ENCODE measurements around the gene SCAPER. TPM values are rescaled to one million over a fixed set of nuclear protein-coding genes. Genes with fewer than 3 reads are reported as not detected.
"Not testable (repeated sequence)": the region's sequence is repeated elsewhere in the genome, so short reads cannot be mapped to it uniquely, and the experiment has no call there.

The SCAPER gene
- total RNA-seq, 1 experiment from 2014 or later, result 4.6 TPM

DNA sequence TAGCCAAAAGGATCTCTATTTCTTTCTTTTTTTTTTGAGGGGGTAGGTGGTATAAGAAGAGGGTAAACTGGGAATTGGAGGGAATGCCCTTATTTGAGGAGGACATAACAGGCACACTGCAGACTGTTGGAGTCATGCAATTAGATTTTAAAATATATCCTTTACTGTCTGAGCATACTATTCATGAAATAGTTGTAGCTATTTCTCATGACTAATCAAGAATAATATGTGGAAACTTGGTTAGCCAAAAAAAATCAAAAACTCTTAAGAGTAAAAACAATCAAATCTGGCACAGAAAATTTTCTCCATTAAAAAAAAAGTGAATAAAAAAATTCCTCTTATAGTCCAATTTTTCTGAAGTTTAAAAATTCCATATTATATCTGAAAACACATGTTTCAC lies 174.9 kb downstream of the SCAPER start:
- DNase-seq (ENCODE audit: low read depth), result no peak
- in situ Hi-C loops (cut with HindIII; ENCODE audit: low pct_unique_long_range_greater_than_20kb, low sequenced_read_pairs), result no loop called here

DNA sequence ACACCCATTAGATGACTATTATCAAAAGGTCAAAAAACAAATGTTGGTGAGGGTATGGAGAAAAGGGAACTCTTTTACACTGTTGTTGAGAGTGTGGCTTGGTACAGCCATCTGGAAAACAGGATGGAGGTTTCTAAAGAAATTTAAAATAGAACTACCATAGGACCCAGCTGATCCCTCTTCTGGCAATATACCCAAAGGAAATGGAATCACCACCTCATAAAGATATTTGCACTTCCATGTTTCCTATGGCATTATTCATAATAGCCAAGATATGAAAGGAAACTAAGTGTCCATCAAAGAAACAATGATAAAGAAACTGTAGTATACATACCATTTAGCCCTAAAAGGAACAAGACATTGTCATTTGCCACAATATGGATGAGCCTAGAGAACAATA lies 186.3 kb downstream of the SCAPER start:
- in situ Hi-C loops (cut with HindIII; ENCODE audit: low pct_unique_long_range_greater_than_20kb, low sequenced_read_pairs), result no loop called here
- DNase-seq (ENCODE audit: low read depth), result no peak

DNA sequence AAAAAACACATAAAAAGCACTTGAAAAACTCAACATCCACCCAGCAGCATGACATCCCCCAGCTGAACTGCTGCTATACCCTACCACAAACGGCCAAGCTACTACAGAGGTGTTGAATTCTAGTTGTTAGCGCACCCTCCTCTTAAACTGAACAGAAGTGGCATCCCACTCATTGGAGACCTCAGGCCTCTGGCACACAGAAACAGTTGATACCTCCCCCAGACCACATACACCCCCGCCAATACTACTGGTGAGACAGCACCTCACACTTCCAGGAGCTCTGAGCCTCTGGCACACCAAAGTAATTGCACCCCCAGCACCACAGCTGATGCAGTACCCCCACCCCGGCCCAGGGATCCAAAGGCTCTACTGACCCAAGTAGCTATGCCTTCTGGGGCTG lies 190.2 kb downstream of the SCAPER start:
- no peak for DNase-seq (ENCODE audit: low read depth)
- in situ Hi-C loops (cut with HindIII; ENCODE audit: low pct_unique_long_range_greater_than_20kb, low sequenced_read_pairs), result no loop called here

DNA sequence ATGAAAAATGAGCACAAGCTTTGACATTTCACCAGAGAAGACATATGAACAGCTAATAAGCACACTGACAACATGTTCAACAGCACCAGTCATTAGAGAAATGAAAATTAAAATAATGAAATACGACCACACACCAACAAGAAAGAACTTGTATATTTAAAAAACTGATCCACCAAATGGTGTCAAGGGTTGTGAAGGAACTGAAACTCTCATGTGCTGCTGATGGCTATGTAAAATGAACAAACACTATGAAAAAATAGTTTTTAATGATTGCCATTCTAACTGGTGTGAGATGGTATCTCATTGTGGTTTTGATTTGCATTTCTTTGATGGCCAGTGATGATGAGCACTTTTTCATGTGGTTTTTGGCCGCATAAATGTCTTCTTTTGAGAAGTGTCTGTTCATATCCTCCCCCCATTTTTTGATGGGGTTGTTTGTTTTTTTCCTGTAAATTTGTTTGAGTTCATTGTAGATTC lies 193.8 kb downstream of the SCAPER start:
- no peak for DNase-seq (ENCODE audit: low read depth)
- in situ Hi-C loops (cut with HindIII; ENCODE audit: low pct_unique_long_range_greater_than_20kb, low sequenced_read_pairs), result no loop called here

DNA sequence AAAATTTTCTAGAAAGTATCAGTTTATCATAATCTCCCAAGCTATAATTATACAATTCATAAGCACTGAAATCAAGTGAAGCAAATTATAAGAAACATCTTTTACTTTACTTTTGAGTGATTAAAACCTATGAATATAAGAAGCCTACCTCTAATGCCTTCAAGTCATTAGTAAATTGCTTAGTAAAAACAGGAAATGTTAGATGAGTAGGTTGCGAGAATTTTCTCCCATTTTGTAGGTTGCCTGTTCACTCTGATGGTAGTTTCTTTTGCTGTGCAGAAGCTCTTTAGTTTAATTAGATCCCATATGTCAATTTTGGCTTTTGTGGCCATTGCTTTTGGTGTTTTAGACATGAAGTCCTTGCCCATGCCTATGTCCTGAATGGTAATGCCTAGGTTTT lies 201.1 kb downstream of the SCAPER start:
- in situ Hi-C loops (cut with HindIII; ENCODE audit: low pct_unique_long_range_greater_than_20kb, low sequenced_read_pairs); DNase-seq (ENCODE audit: low read depth): not testable (repeated sequence)

DNA sequence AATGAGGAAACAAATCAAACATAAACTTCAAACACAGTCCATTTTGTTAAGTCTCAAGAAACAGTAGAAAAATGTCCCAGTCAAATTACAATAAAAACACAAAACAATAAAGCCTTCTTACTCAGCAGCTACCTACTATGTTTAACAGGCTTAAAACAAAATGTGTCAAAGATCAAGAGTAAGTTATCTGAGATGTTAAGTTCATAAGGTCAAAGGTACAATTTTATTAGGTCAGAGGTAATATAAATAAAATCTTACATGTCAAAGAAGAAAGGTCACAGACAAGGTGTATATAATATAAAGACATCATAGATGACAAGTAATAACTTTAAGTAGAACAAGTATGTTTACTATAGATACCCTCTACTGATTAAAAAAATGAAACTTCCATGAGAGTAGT lies 208.3 kb downstream of the SCAPER start:
- DNase-seq (ENCODE audit: low read depth), result no peak
- in situ Hi-C loops (cut with HindIII; ENCODE audit: low pct_unique_long_range_greater_than_20kb, low sequenced_read_pairs), result no loop called here

DNA sequence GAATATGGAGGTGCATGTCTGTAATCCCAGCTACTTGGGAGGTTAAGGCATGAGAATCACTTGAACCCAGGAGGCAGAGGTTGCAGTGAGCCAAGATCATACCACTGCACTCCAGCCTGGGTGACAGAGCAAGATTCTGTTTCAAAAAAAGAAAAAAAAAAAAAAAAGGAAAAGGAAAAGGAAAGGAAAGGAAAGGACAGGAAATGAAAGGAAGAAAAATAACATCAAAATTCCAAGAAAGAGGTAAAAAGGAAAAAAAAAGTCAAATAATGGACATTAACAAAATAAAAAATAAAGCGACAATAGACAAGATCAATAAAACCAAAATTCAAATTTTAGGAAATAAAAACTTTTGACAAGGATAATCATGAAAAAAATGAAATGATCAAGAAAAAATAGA lies 212.6 kb downstream of the SCAPER start:
- in situ Hi-C loops (cut with HindIII; ENCODE audit: low pct_unique_long_range_greater_than_20kb, low sequenced_read_pairs); DNase-seq (ENCODE audit: low read depth): not testable (repeated sequence)

DNA sequence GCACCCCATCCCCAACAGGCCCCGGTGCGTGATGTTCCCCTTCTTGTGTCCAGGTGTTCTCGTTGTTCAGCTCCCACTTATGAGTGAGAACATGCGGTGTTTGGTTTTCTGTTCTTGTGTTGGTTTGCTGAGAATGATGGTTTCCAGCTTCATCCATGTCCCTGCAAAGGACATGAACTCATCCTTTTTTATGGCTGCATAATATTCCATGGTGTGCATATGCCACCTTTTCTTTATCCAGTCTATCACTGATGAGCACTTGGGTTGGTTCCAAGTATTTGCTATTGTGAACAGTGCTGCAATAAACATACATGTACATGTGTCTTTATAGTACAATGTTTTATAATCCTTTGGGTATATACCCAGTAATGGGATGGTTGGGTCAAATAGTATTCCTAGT lies 217.5 kb downstream of the SCAPER start:
- in situ Hi-C loops (cut with HindIII; ENCODE audit: low pct_unique_long_range_greater_than_20kb, low sequenced_read_pairs); DNase-seq (ENCODE audit: low read depth): not testable (repeated sequence)

DNA sequence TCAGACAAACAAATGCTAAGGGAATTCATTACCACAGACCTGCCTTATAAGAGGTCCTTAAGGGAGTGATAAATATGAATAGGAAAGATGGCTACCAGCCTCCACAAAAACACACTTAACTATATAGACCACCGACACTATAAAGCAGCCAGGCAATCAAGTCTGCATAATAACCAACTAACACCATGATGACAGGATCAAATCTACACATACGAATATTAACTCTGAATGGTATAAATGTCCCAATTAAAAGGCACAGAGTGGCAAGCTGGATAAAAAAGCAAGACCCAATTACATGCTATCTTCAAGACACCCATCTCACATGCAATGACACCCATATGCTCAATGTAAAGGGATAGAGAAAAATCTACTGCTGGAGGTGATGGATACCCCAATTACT lies 221.1 kb downstream of the SCAPER start:
- in situ Hi-C loops (cut with HindIII; ENCODE audit: low pct_unique_long_range_greater_than_20kb, low sequenced_read_pairs), result no loop called here
- DNase-seq (ENCODE audit: low read depth), result no peak

DNA sequence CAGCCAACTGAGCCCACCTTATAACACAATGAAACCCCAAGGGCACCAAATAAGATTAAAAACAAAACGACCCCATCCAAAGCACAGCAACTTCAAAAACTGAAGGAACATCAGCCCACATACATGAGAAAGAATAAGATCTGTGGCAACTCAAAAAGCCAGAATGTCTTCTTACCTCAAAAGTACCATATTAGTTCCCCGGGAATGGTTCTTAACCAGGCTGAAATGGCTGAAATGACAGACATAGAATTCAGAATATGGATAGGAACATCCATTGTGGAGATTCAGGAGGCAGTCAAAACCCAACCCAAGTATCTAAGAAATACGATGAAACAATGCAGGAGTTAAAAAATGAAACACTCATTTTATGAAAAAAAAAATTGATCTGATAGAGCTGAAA lies 222.3 kb downstream of the SCAPER start:
- in situ Hi-C loops (cut with HindIII; ENCODE audit: low pct_unique_long_range_greater_than_20kb, low sequenced_read_pairs), result no loop called here
- no peak for DNase-seq (ENCODE audit: low read depth)

DNA sequence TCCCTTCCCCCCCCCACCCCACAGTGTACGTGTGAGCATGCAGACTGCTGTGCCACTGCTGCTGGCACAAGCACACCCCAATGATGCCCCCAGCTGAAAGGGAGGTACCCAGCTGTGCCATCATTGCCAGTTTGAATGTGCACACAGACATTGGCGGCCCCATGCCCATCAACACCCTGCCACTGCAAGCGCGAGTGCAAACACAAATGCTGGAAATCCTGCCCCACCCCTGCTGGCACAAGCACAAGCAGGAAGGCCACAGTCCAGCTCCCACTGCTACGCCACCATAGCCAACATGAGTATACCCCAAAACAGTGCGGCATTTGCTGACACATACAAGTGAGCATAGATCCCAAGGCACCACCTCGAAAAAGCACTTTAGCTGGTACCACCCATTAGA lies 222.9 kb downstream of the SCAPER start:
- in situ Hi-C loops (cut with HindIII; ENCODE audit: low pct_unique_long_range_greater_than_20kb, low sequenced_read_pairs), result no loop called here
- no peak for DNase-seq (ENCODE audit: low read depth)

DNA sequence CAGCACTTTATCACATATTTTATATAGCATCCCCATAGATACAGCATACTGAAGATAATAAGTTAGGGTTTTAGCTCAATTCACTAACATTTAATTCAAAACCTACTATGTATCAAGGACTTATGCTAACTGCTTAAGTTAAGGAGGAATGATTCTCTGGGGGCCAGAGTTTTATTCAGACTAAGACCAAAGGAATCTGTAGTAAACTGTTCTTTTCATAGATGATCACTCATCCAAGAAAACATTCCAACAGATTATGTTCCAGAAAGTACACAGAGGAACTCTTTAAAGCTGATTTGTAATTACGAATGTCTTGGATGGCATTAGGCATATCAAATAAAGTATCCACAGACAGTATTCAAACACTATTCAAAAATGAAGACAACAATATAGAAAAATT lies 226.4 kb downstream of the SCAPER start:
- peak; percentile 6 for DNase-seq (ENCODE audit: low read depth)
- in situ Hi-C loops (cut with HindIII; ENCODE audit: low pct_unique_long_range_greater_than_20kb, low sequenced_read_pairs), result no loop called here

DNA sequence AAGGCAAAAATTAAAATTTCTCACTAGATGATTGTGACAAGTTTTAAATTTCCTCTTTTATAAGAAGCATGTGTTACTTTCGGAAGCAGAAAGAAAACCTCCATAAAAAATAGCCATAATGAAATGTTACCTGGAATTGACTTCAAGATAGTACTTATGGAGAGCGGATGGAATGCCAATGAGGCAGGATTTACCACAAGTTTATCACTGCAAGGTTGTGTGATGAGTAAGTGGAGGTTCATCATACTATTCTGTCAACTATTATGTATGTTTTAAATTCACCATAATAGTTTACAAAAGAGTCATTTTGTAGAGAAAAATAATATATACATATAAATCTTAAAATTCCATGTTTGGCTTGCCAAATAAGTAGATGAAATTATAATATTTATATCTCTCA lies 230.3 kb downstream of the SCAPER start:
- no peak for DNase-seq (ENCODE audit: low read depth)
- in situ Hi-C loops (cut with HindIII; ENCODE audit: low pct_unique_long_range_greater_than_20kb, low sequenced_read_pairs), result no loop called here

DNA sequence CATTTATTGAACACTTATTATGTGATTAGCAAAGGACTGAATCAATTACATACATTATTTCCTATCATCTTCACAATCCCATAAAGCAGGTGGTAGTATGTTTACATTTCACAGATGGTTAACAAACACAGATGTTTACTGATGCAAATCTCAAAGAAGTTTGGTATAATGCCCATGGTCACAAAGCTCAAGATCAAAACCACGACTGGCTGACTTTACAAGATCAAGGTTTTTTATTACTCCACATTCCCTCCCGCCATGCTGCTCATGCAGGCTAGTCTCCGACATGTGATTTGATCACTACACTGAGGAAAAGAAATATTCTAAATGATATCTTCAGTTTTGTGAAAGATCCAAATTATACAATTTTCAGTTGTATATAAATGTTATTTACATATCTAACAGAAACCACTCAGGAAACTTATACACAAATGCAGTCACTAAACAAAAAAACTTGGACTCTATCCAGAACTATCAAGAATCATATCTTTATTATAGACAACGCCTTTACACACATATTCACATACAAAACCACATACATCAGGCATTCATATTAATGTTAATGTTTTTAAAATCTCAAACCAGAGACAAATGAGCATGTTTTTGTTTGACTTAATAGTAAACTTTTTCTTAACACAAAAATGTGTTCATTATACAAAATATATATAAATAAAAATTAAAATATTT lies 235.5 kb downstream of the SCAPER start:
- no peak for DNase-seq (ENCODE audit: low read depth)
- in situ Hi-C loops (cut with HindIII; ENCODE audit: low pct_unique_long_range_greater_than_20kb, low sequenced_read_pairs), result no loop called here

DNA sequence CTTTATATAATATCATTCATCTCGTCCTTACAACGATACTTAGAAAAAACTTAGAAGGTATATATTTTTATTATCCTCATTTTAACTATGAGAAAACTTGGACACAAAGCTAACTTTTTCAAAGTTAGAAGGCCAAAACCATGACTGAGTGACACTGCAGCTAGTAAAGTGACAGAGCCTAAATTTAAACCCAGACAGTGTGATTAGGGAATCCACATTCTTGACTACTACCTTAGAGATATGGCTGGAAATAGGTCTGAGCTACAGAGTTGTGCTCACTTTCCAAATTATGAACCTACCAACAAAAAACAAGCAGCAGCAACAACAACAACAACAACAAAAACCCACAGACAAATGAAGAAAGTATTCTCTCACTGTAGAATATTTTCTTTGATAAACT lies 236.2 kb downstream of the SCAPER start:
- DNase-seq (ENCODE audit: low read depth), result no peak
- in situ Hi-C loops (cut with HindIII; ENCODE audit: low pct_unique_long_range_greater_than_20kb, low sequenced_read_pairs), result no loop called here

DNA sequence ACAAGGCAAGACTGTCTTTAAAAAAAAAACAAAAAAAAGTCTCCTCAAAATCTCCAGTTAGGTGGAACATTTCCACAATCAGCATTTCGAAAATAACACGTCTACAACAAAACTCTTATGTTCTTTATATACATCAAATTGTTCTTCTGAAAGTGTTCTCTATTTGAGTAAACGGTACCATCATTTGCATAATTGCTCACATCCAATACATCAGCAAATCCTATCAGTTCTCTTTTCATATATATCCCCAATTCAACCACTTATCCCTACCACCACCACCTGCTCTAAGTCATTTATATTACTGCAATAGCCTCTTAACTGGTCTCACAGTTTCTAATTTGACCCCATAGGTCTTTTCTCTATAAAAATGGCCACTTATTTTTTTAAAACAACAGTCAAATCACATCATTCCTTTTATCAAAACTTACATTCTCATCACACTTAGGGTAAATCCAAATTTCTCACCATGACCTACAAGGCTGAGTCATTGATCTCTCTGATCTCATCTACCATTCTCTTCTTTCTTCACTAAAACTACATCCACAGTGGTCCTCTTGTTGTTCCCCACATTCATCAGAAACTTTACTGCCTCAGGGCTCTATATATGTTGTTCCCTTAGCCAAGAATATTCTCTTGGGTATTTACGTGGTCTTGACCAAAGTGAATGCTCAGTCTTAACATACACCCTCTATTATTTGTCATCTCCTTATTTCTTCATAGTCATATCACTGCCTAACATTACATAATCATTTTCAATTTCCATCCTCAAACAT lies 237.0 kb downstream of the SCAPER start:
- in situ Hi-C loops (cut with HindIII; ENCODE audit: low pct_unique_long_range_greater_than_20kb, low sequenced_read_pairs), result no loop called here
- no peak for DNase-seq (ENCODE audit: low read depth)

DNA sequence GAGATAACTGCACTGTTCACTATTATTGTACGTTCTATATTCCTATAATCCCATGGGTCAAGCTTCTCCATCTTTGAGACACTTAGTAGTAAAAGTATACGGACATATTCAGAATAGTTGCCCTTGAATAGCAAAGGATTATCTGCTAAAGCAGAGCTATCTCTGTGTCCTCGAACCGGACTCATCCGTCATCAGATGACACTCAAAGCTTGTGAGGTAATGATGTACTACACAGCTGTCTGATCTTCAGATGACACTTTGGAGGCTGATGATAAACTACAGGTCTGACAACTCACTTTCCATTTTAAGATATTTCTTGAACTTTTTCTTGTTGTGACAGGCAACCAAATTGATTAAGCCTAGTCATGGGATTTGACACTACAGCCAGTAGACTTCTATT lies 240.2 kb downstream of the SCAPER start:
- no peak for DNase-seq (ENCODE audit: low read depth)
- in situ Hi-C loops (cut with HindIII; ENCODE audit: low pct_unique_long_range_greater_than_20kb, low sequenced_read_pairs), result no loop called here

DNA sequence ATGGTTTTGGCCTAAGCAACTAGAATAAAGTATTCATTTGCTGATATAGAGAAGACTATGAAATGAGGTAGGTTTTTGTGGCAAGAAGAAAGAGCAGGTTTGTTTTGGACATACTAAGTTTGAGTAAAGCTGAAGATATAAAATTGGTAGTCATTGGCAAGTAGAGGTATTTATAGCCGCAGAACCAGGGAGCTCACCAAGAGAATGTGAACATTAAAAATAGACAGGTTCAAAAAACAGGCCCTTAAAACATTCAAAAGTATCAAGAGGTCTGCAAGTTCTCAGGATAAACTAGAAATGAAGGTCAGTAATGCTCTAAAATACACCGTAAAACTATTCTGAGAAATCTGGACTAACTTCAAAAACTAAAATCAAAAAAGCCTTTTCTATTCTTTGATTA lies 240.7 kb downstream of the SCAPER start:
- no peak for DNase-seq (ENCODE audit: low read depth)
- in situ Hi-C loops (cut with HindIII; ENCODE audit: low pct_unique_long_range_greater_than_20kb, low sequenced_read_pairs), result no loop called here

DNA sequence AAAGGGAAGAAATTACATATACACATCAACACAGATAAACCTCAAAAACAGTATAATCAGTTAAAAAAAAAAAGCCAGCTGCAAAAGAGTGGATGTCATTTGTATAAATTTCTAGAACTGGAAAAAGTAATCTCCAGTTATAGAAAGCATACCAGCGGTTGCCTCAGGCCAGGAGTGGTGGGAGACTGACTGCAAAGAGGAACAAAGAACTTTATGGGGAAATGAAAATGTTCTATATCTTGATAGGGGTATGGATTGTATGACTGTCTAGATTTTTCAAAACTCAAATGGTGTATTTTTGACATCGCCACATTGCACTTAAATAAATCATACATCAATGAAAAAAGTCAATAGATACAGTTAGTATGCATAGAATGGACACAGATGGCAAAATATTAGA lies 241.6 kb downstream of the SCAPER start:
- in situ Hi-C loops (cut with HindIII; ENCODE audit: low pct_unique_long_range_greater_than_20kb, low sequenced_read_pairs), result no loop called here
- DNase-seq (ENCODE audit: low read depth), result no peak

All from Caki2 (cell line).